IMR-90 (cell line): ENCODE results near the gene CDK18.

Source experiments
- CEBPB ChIP-seq: IDR thresholded peaks from 2 replicates; pipeline ENCODE4 v1.6.1; 2012; ENCODE audit warnings: low read depth, low read length, improper control_type of control experiment
- CHD1 ChIP-seq: IDR thresholded peaks from 2 replicates; pipeline ENCODE4 v1.6.1; 2012; ENCODE audit warnings: low read depth, low read length, improper control_type of control experiment
- FOS ChIP-seq: fragments of 150-350 bp; IDR thresholded peaks from 2 replicates; pipeline ENCODE4 v1.6.1; 2016; ENCODE audit warnings: low read depth, low read length
- MAFK ChIP-seq: IDR thresholded peaks from 2 replicates; pipeline ENCODE4 v1.6.1; 2012; ENCODE audit warnings: low read depth, low read length, improper control_type of control experiment
- MAZ ChIP-seq: IDR thresholded peaks from 2 replicates; pipeline ENCODE4 v1.6.1; 2012; ENCODE audit warnings: low read depth, mild to moderate bottlenecking, low read length, improper control_type of control experiment, moderate library complexity, borderline replicate concordance
- MXI1 ChIP-seq: IDR thresholded peaks from 2 replicates; pipeline ENCODE4 v1.6.1; 2012; ENCODE audit warnings: low read depth, mild to moderate bottlenecking, low read length, moderate library complexity, borderline replicate concordance
- NFE2L2 ChIP-seq: fragments of 150-350 bp; IDR thresholded peaks from 2 replicates; pipeline ENCODE4 v1.6.1; 2016; ENCODE audit warnings: low read depth, mild to moderate bottlenecking, low read length
- POLR2A ChIP-seq: IDR thresholded peaks from 2 replicates; pipeline ENCODE4 v1.6.1; 2012; ENCODE audit warnings: mild to moderate bottlenecking, low read depth, low read length
- RAD21 ChIP-seq: IDR thresholded peaks from 2 replicates; pipeline ENCODE4 v1.6.1; 2012; ENCODE audit warnings: low read length, improper control_type of control experiment
- RCOR1 ChIP-seq: IDR thresholded peaks from 2 replicates; pipeline ENCODE4 v1.6.1; 2012; ENCODE audit warnings: mild to moderate bottlenecking, low read length, improper control_type of control experiment; ENCODE audit not compliant: insufficient replicate concordance
- RFX5 ChIP-seq: IDR thresholded peaks from 2 replicates; pipeline ENCODE4 v1.8.0; 2012; ENCODE audit warnings: low read depth, mild to moderate bottlenecking, low read length, moderate library complexity
- SMC3 ChIP-seq: fragments of 150-350 bp; IDR thresholded peaks from 2 replicates; pipeline ENCODE4 v1.6.1; 2016; ENCODE audit warnings: low read depth, mild to moderate bottlenecking, antibody characterized with exemption, low read length, moderate library complexity
- TF ChIP-seq, protein P1 (sequence below): conservative IDR thresholded peaks from 2 replicates; pipeline ENCODE4 v1.5.1; 2012; ENCODE audit warnings: mild to moderate bottlenecking, low read depth, low read length, improper control_type of control experiment
- TF ChIP-seq, protein P2 (sequence below): fragments of 150-350 bp; IDR thresholded peaks from 2 replicates; pipeline ENCODE4 v1.6.1; 2017; ENCODE audit warnings: mild to moderate bottlenecking, antibody characterized with exemption, low read length, low read depth

DNA sequence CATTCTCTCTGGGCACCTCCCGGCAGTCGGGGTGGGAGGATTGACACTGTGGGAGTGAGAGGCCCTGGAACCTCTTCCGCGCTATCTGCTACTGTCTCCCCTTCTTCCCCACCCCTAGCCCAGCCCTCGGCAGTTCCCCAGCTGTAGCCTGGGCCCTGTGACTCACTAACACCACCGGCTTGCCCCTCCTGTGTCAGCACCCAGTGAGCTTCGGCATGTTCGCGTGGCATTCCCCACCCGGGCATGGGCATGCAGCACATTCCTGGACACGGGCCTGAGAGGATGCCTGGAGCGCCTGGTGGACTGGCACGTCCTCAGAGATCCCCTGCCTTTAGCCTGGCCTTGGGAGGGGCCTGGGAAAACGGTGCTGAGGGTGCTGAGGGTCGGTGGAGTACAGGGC is 1.3 kb downstream of the CDK18 start:
- TF ChIP-seq, protein P1, sequence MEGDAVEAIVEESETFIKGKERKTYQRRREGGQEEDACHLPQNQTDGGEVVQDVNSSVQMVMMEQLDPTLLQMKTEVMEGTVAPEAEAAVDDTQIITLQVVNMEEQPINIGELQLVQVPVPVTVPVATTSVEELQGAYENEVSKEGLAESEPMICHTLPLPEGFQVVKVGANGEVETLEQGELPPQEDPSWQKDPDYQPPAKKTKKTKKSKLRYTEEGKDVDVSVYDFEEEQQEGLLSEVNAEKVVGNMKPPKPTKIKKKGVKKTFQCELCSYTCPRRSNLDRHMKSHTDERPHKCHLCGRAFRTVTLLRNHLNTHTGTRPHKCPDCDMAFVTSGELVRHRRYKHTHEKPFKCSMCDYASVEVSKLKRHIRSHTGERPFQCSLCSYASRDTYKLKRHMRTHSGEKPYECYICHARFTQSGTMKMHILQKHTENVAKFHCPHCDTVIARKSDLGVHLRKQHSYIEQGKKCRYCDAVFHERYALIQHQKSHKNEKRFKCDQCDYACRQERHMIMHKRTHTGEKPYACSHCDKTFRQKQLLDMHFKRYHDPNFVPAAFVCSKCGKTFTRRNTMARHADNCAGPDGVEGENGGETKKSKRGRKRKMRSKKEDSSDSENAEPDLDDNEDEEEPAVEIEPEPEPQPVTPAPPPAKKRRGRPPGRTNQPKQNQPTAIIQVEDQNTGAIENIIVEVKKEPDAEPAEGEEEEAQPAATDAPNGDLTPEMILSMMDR = no peak
- TF ChIP-seq NFE2L2 = no peak
- TF ChIP-seq RFX5 = no peak
- no peak for TF ChIP-seq SMC3
- no peak for TF ChIP-seq POLR2A
- no peak for TF ChIP-seq CHD1
- TF ChIP-seq RAD21 = no peak
- no peak for TF ChIP-seq MAFK
- TF ChIP-seq CEBPB = no peak
- TF ChIP-seq RCOR1 = no peak
- no peak for TF ChIP-seq MXI1
- TF ChIP-seq, protein P2, sequence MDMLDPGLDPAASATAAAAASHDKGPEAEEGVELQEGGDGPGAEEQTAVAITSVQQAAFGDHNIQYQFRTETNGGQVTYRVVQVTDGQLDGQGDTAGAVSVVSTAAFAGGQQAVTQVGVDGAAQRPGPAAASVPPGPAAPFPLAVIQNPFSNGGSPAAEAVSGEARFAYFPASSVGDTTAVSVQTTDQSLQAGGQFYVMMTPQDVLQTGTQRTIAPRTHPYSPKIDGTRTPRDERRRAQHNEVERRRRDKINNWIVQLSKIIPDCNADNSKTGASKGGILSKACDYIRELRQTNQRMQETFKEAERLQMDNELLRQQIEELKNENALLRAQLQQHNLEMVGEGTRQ = no peak
- no peak for TF ChIP-seq FOS
- no peak for TF ChIP-seq MAZ
